ENCODE data around the gene RAB35.

GRCh38 chr12:120071493-120072020, 45.0 kb downstream of the RAB35 start:
- TF ChIP-seq CTCF (IDR thresholded peaks at IDR 0.05) (no peak), EZH2 (IDR thresholded peaks at IDR 0.05; ENCODE audit: borderline replicate concordance, insufficient read depth, low read depth, low read length, poor library complexity, severe bottlenecking) (no peak)
